ENCODE results near the gene SC5D. TPM values are rescaled to one million over a fixed set of nuclear protein-coding genes. Genes with fewer than 3 reads are reported as not detected.

The SC5D gene
- total RNA-seq, 2 donors from 2014 or later, result 61.6 to 86.6 TPM

DNA sequence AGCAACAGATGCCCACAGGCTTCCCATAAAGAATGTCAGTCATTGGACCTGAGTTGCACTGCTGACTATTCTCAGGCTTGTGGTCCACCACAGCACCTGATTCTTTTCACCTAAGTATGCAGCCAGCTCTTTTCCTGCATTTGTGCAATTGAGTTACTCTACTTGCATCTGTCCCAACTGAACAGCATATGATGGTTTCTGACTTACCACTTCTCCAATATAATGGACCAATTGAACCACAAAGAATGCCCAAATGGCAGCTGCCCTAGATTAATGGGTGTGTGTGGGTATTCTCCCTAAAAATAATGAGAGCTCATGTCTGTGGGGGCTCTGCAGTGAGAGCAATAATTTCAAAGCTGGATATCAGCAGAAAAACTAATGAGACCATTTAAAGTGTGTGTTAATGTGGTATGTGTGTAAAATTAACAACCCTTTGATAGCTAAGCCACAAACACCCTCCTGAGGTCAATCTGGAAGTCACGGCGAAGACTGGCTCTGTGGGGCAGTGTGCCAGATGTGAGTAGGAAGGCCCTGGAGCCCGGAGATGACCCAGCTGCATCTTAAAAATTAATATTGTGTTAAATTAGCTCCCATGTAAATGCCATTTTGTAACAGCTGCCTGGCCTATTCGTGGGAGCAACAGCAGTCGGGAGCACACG, 43.8 kb downstream of the SC5D start:
- 83% methylated on average over 6 of the region's 6 CpGs for WGBS
- intact Hi-C loops (cut with DNase I), result no loop called here
- TF ChIP-seq POLR2AphosphoS5 (IDR thresholded peaks at IDR 0.05) (no peak), POLR2A (IDR thresholded peaks at IDR 0.05) (no peak)
- TF ChIP-seq, protein P1, sequence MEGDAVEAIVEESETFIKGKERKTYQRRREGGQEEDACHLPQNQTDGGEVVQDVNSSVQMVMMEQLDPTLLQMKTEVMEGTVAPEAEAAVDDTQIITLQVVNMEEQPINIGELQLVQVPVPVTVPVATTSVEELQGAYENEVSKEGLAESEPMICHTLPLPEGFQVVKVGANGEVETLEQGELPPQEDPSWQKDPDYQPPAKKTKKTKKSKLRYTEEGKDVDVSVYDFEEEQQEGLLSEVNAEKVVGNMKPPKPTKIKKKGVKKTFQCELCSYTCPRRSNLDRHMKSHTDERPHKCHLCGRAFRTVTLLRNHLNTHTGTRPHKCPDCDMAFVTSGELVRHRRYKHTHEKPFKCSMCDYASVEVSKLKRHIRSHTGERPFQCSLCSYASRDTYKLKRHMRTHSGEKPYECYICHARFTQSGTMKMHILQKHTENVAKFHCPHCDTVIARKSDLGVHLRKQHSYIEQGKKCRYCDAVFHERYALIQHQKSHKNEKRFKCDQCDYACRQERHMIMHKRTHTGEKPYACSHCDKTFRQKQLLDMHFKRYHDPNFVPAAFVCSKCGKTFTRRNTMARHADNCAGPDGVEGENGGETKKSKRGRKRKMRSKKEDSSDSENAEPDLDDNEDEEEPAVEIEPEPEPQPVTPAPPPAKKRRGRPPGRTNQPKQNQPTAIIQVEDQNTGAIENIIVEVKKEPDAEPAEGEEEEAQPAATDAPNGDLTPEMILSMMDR (IDR thresholded peaks at IDR 0.05), result no peak

GRCh38 chr11:121337078-121337477, 44.5 kb downstream of the SC5D start:
- Histone ChIP-seq H3K27me3 (replicated peaks; ENCODE audit: insufficient read depth) (no peaks in the 10 kb centered on the region), H3K4me3 (no peak overlapping the region), H3K9me3 (no peaks in the 10 kb centered on the region), H3K4me1 (replicated peaks) (no peaks in the 10 kb centered on the region), H3K36me3 (no peaks in the 10 kb centered on the region), H3K27ac (no peak overlapping the region)
- intact Hi-C loops (cut with DNase I), result no loop called here
- 94% methylated on average over 2 of the region's 2 CpGs for WGBS
- TF ChIP-seq, protein P1 (IDR thresholded peaks at IDR 0.05), result no peak
- TF ChIP-seq POLR2AphosphoS5 (IDR thresholded peaks at IDR 0.05) (no peak), POLR2A (IDR thresholded peaks at IDR 0.05) (no peak)
- no peak for DNase-seq (ENCODE audit: low spot score)

More for the DNA sequence above, 43.8 kb downstream of the SC5D start:
- H3K36me3 ChIP-seq, result no peaks in the 10 kb centered on the region
- H3K4me1 ChIP-seq (replicated peaks), result no peaks in the 10 kb centered on the region
- no peak for DNase-seq (ENCODE audit: low spot score)
- no peaks in the 10 kb centered on the region for H3K27me3 ChIP-seq (replicated peaks; ENCODE audit: insufficient read depth)
- H3K4me3 ChIP-seq, result no peak overlapping the region
- H3K27ac ChIP-seq, result no peak overlapping the region
- no peaks in the 10 kb centered on the region for H3K9me3 ChIP-seq

- 59% methylated on average over 6 of the region's 6 CpGs for WGBS
- Histone ChIP-seq H3K4me1 (replicated peaks) (no peaks in the 10 kb centered on the region), H3K36me3 (no peaks in the 10 kb centered on the region), H3K27me3 (replicated peaks; ENCODE audit: insufficient read depth) (no peaks in the 10 kb centered on the region), H3K4me3 (no peak overlapping the region), H3K27ac (no peak overlapping the region), H3K9me3 (no peaks in the 10 kb centered on the region)
- intact Hi-C loops (cut with DNase I), result no loop called here
- no peak for TF ChIP-seq POLR2A (IDR thresholded peaks at IDR 0.05)
- TF ChIP-seq, protein P1 (IDR thresholded peaks at IDR 0.05), result no peak
- TF ChIP-seq POLR2AphosphoS5 (IDR thresholded peaks at IDR 0.05), result no peak
- no peak for DNase-seq (ENCODE audit: low spot score)
Observed at GRCh38 chr11:121337740-121338272, 45.2 kb downstream of the SC5D start.

DNA sequence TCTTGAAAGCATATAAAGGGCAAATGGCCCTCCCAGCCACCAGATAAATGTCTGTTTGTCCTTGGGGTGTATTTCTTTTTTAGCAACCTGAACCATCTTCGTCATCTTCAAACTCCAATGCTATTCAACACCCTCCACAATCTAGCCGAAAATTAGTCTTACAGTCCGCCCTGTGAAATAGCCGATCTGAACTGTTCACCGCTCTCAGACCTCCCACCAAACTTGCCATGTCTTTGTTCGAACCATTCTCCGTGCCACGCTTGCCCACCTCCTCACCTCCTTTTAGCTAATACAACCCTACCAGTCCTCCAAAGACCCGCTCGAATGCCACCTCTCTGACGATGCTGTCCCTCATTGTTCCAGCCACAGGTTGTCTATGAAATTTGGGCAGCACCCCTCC, 46.0 kb downstream of the SC5D start:
- Histone ChIP-seq H3K4me1 (replicated peaks) (no peaks in the 10 kb centered on the region), H3K9me3 (no peaks in the 10 kb centered on the region), H3K4me3 (no peak overlapping the region), H3K27ac (no peak overlapping the region), H3K36me3 (no peaks in the 10 kb centered on the region), H3K27me3 (replicated peaks; ENCODE audit: insufficient read depth) (no peaks in the 10 kb centered on the region)
- no peak for TF ChIP-seq POLR2AphosphoS5 (IDR thresholded peaks at IDR 0.05)
- TF ChIP-seq POLR2A (IDR thresholded peaks at IDR 0.05), result no peak
- TF ChIP-seq, protein P1 (IDR thresholded peaks at IDR 0.05), result no peak
- WGBS, result 96% methylated on average over 11 of the region's 11 CpGs
- intact Hi-C loops (cut with DNase I), result no loop called here
- DNase-seq (ENCODE audit: low spot score), result no peak

DNA sequence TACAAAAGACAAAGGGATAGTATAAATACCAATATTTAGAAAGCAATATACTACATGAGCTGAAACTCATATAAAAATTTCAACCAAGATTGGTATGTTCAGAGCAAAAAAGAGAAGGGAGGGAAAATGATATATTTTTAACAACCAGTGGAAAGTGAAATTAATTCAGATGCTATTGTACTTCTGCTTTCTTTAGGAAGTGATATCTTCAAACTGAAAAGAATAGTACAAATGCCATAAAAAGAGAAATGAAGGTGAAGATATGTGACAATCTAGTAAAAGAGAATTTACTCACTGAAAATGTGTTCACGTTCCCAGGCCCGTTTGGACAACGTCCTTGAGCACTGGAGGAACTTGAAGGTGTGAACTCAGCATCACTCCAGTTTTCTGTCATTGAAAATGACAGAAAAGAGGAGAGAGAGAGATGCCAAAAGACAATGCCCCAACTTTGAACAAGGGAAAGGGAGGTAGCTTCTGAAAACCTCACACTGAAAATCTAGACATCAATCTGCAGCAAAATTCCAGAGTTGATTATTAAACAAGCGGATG, 47.5 kb downstream of the SC5D start:
- Histone ChIP-seq H3K27ac (no peak overlapping the region), H3K4me1 (replicated peaks) (no peaks in the 10 kb centered on the region), H3K4me3 (no peak overlapping the region), H3K36me3 (no peaks in the 10 kb centered on the region), H3K9me3 (no peaks in the 10 kb centered on the region), H3K27me3 (replicated peaks; ENCODE audit: insufficient read depth) (no peaks in the 10 kb centered on the region)
- TF ChIP-seq, protein P1 (IDR thresholded peaks at IDR 0.05), result no peak
- TF ChIP-seq POLR2A (IDR thresholded peaks at IDR 0.05) (no peak), POLR2AphosphoS5 (IDR thresholded peaks at IDR 0.05) (no peak)
- no peak for DNase-seq (ENCODE audit: low spot score)
- intact Hi-C loops (cut with DNase I), result no loop called here
- WGBS, result 63% methylated on average over 4 of the region's 4 CpGs
